Heart left ventricle (tissue), 16 donors: ENCODE results near the gene MPHOSPH8. TPM values are rescaled to one million over a fixed set of nuclear protein-coding genes. Genes with fewer than 3 reads are reported as not detected.

Experiments used
- ATAC-seq, 4 donors: fragments of 200-7000 bp; cut with Tn5 transposase; one replicate each; pipeline ENCODE4 v1.9.1; 2020 to 2022; ENCODE audit warnings: moderate library complexity in 4 of 4, mild to moderate bottlenecking in 3 of 4, moderate number of reproducible peaks in 1 of 4
- DNase-seq, 5 donors: peaks; one replicate each; pipeline ENCODE4 v3.0.0-alpha.2; 2020
- H3K27ac ChIP-seq, 12 donors: fragments of 200-600 bp; sonication (generic) in 4 of 12; one replicate each; pipeline versions ENCODE4 v1.5.0 to v1.8.0; 2016 to 2022; ENCODE audit warnings: mild to moderate bottlenecking in 2 of 12
- H3K27me3 ChIP-seq, 9 donors: fragments of 200-600 bp; sonication (generic) in 2 of 9; one replicate each; pipeline versions ENCODE4 v1.5.1 to v1.8.0; 2016 to 2022; ENCODE audit warnings: mild to moderate bottlenecking in 3 of 9
- H3K36me3 ChIP-seq, 9 donors: fragments of 200-600 bp; sonication (generic) in 2 of 9; one replicate each; pipeline versions ENCODE4 v1.5.0 to v1.8.0; 2018 to 2022; ENCODE audit warnings: mild to moderate bottlenecking in 2 of 9
- H3K4me1 ChIP-seq, 12 donors: fragments of 200-600 bp; sonication (generic) in 4 of 12; one replicate each; pipeline versions ENCODE4 v1.5.0 to v1.8.0; 2016 to 2022; ENCODE audit warnings: mild to moderate bottlenecking in 3 of 12
- H3K4me3 ChIP-seq, 12 donors: fragments of 200-600 bp; sonication (generic) in 4 of 12; one replicate each; pipeline versions ENCODE4 v1.5.0 to v1.8.0; 2017 to 2022; ENCODE audit warnings: mild to moderate bottlenecking in 9 of 12, moderate library complexity in 4 of 12
- H3K9me3 ChIP-seq, 12 donors: fragments of 200-600 bp; sonication (generic) in 4 of 12; one replicate each; pipeline versions ENCODE4 v1.5.0 to v1.8.0; 2016 to 2022; ENCODE audit warnings: mild to moderate bottlenecking in 1 of 12
- CTCF ChIP-seq, 12 donors: fragments of 200-600 bp; sonication (generic) in 4 of 12; IDR thresholded peaks; one replicate each; pipeline versions ENCODE4 v1.5.0 to v1.8.0; 2018 to 2022; ENCODE audit warnings: antibody characterized with exemption in 12 of 12, mild to moderate bottlenecking in 5 of 12
- POLR2A ChIP-seq, 2 donors: fragments of 450-650 bp; IDR thresholded peaks; one replicate each; pipeline ENCODE4 v1.6.1; 2017; ENCODE audit warnings: antibody characterized with exemption in 2 of 2, mild to moderate bottlenecking in 2 of 2, moderate library complexity in 2 of 2
- WGBS, 4 donors: extraction: QIAGEN DNeasy Blood & Tissue Kit in 2 of 4; methylation state at CpG; one replicate each; pipeline versions ENCODE4 v1.1.5 to v1.1.7; 2013 to 2018; 5-methylcytosine and 5-hydroxymethylcytosine counted together
- intact Hi-C, 10 donors: fragments of 100-400 bp; cut with DNase I; formaldehyde crosslinking; loops; one replicate each; pipeline versions ENCODE4 v1.11.1 to v1.14.2; 2022
- polyA plus RNA-seq, 2 donors: library from polyadenylated mRNA; stranded (reverse); fragments of 200-250 nt; gene quantifications; one replicate each; pipeline ENCODE4 v1.2.3, GENCODE V29; 2013
- total RNA-seq, 9 donors: library from RNA; depleted of rRNA in 2 of 9; stranded (reverse); fragments of >200 nt in 2 of 9; fragmentation: NEBNext Ultra II Directional in 3 of 9; extraction: Animal tissue kit (Norgen Biotek cat#: 25700) in 3 of 9; gene quantifications; one replicate each; pipeline versions ENCODE4 v1.1.0 to v1.2.4, GENCODE V29; 2016 to 2023
- donor health status: ischemic (EF 13 %, LVEDD 7.1; RV severe dilation, severe dysfunction).
- donor health status: healthy with polysubstance abuse.
- donor health status: DM: no; HTN: yes; CAD: no.
- donor health status: DM: no; HTN: no; CAD: no.
- donor health status: ischemic (EF 25% LVEDD 6.9; RV normal size, moderate dysfunction).
- donor health status: ischemic (EF 25% LVEDD 5.7; RV mildly dilated, moderate dysfunction).
- donor health status: healthy.
- donor health status: DM: yes; HTN: yes; CAD: no.
- donor health status: ischemic (EF 35%, LVEDD 5.7; RV mildly dilated, moderate dysfunction).
- donor health status: nonischemic (EF 11% LVEDD 7.7; RV severe dilation, severe dysfunction).
- donor health status: DM: yes; HTN: yes; CAD: no.
- donor health status: PGD.
- donor health status: ischemic (EF 29% LVEDD 5.4; RV normal size, mild dysfunction).
- donor health status: nonischemic (EF 23%, LVEDD 6.1; RV moderate dilation, normal function).

Gene MPHOSPH8
- total and polyA plus RNA-seq, 11 donors: 15.2 to 39.3 (median 26.1) TPM

- TF ChIP-seq POLR2A (IDR thresholded peaks at IDR 0.05) (no peak), CTCF (IDR thresholded peaks at IDR 0.05) (no peak)
- Histone ChIP-seq H3K4me3 (no peak overlapping the region), H3K4me1 (peaks cover 0 to 10% (median 0%) of the 10 kb centered on the region in 12 donors), H3K27ac (no peak overlapping the region), H3K9me3 (no peaks in the 10 kb centered on the region), H3K36me3 (peaks cover 0 to 85% (median 70%) of the 10 kb centered on the region in 9 donors), H3K27me3 (no peaks in the 10 kb centered on the region)
- 72 to 96% (median 89%) methylated on average over 2 of the region's 2 CpGs for WGBS, 4 donors
- no peak for DNase-seq
- intact Hi-C loops: no loop called here
- peak in 1 of 4 donors; percentile 28 for ATAC-seq
Observed at GRCh38 chr13:19645000-19645399, 11.5 kb downstream of the MPHOSPH8 start.

GRCh38 chr13:19646063-19646462, 12.6 kb downstream of the MPHOSPH8 start:
- Histone ChIP-seq H3K27ac (no peak overlapping the region), H3K4me3 (no peak overlapping the region), H3K36me3 (peaks cover 0 to 96% (median 81%) of the 10 kb centered on the region in 9 donors), H3K9me3 (no peaks in the 10 kb centered on the region), H3K4me1 (peaks cover 0 to 10% (median 0%) of the 10 kb centered on the region in 12 donors), H3K27me3 (no peaks in the 10 kb centered on the region)
- TF ChIP-seq POLR2A (IDR thresholded peaks at IDR 0.05) (no peak), CTCF (IDR thresholded peaks at IDR 0.05) (no peak)
- DNase-seq: no peak
- no peak for ATAC-seq
- WGBS, 4 donors: 82 to 84% (median 82%) methylated on average over 4 of the region's 4 CpGs
- intact Hi-C loops: no loop called here

DNA sequence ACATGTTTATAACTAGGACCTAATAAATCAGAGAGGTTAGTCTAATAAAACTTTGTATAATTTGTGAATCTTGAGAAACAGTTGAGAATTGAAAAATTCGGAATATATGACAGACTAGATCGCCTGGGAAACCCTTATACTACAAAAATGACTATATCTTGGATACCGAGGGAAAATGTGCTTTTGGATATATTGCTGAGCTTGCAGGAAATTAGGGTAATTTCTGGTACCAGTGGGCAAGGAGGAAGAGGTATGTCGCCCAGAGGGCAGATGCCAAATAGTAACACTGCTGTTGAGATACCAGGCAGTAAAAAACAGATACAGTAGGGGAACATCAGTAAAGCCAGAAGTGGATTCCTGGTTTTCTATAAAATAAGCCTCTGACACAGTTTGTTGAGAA, 17.3 kb downstream of the MPHOSPH8 start:
- 93 to 96% (median 95%) methylated on average over 4 of the region's 4 CpGs for WGBS, 4 donors
- H3K4me3 ChIP-seq: no peak overlapping the region
- H3K27ac ChIP-seq: no peak overlapping the region
- peaks cover 0 to 99% (median 78%) of the 10 kb centered on the region in 9 donors for H3K36me3 ChIP-seq
- no peaks in the 10 kb centered on the region for H3K27me3 ChIP-seq
- H3K4me1 ChIP-seq: no peaks in the 10 kb centered on the region
- intact Hi-C loops: no loop called here
- H3K9me3 ChIP-seq: no peaks in the 10 kb centered on the region
- TF ChIP-seq CTCF (IDR thresholded peaks at IDR 0.05): no peak
- no peak for TF ChIP-seq POLR2A (IDR thresholded peaks at IDR 0.05)
- ATAC-seq (no peak), DNase-seq (no peak)

DNA sequence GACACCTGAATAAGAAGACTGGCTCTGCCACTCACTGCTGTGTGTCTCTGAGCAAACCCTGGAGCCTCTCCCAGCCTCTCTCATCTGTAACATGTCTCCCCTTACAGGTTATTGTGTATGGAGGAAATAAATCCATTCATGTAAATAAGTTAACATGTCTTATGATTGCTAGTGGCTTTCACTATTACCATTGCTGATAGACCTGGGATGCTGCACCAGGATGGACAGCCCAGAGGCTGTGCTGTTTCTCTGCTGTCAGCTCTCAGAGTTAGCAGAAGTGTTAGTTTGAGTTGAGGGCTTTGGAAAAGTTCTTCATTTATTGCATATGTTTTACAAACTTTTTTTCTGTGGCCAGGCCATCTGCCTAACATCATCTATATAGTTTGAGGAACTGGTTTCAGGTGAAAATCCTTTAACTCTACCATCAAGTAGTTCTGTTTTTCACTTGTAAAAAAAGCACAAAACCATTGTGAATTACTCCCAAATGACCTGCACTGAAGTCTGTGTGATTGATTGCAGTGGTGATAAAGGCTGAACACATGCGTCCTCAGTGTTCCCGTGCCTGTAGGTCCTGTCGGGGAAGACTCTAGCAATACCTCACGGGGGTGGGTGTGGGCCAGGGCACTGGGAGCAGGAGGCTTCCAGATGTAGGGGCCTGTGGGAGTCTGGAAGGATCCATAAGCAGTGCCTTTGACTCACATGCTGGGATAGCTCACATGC, 24.6 kb downstream of the MPHOSPH8 start:
- H3K4me1 ChIP-seq: no peaks in the 10 kb centered on the region
- H3K27me3 ChIP-seq: no peaks in the 10 kb centered on the region
- DNase-seq (no peak), ATAC-seq (no peak)
- no peaks in the 10 kb centered on the region for H3K9me3 ChIP-seq
- 52 to 61% (median 59%) methylated on average over 4 of the region's 4 CpGs for whole genome bisulfite sequencing, 4 donors
- intact Hi-C loops: no loop called here
- peaks cover 3 to 96% (median 63%) of the 10 kb centered on the region in 9 donors for H3K36me3 ChIP-seq
- H3K4me3 ChIP-seq: no peak overlapping the region
- H3K27ac ChIP-seq: no peak overlapping the region
- TF ChIP-seq POLR2A (IDR thresholded peaks at IDR 0.05) (no peak), CTCF (IDR thresholded peaks at IDR 0.05) (no peak)
